ENCODE data around the gene AP2A2. TPM values are rescaled to one million over a fixed set of nuclear protein-coding genes. Genes with fewer than 3 reads are reported as not detected.
A peak's percentile ranks its signal among the peaks of the same experiment; 100 is the strongest.

The AP2A2 gene
- total RNA-seq, 2 experiments from 2014 or later, result 24.9 to 43.0 TPM

GRCh38 chr11:909406-909805, 16.3 kb upstream of the AP2A2 start:
- BruUV-seq (replicated peaks), result no TSS peak
- H3K36me3 ChIP-seq (ENCODE audit: insufficient read depth, low read length), result peaks cover 22% of the 10 kb centered on the region
- no peak overlapping the region for H2AFZ ChIP-seq (ENCODE audit: low read length)
- POLR2A ChIA-PET, result interaction anchor here (1.1 kb wide), 1 partner anchor 20 kb away, joined by 4 read pairs; no protein-coding TSS in a partner anchor
- H3K9me3 ChIP-seq (ENCODE audit: low read length), result no peaks in the 10 kb centered on the region
- H3K9me2 ChIP-seq (ENCODE audit: insufficient read depth, low read length), result no peaks in the 10 kb centered on the region
- peaks cover 35% of the 10 kb centered on the region for H3K4me1 ChIP-seq (ENCODE audit: insufficient read depth, low read length, poor library complexity, severe bottlenecking)
- H3K4me3 ChIP-seq (ENCODE audit: low read depth, low read length, poor library complexity, severe bottlenecking), result peak overlapping the region; percentile 88
- H3K79me2 ChIP-seq (ENCODE audit: insufficient read depth, low read depth, low read length), result peaks cover 19% of the 10 kb centered on the region
- CTCF ChIA-PET (ENCODE audit: unreplicated experiment), result no interaction called here
- no peak overlapping the region for H3K27ac ChIP-seq (ENCODE audit: low read depth, low read length, poor library complexity, severe bottlenecking)
- H3K4me2 ChIP-seq (ENCODE audit: low read length), result peak overlapping the region; percentile 63
- TF ChIP-seq CTCF (conservative IDR thresholded peaks at IDR 0.05; ENCODE audit: low read length) (no peak), EZH2phosphoT487 (IDR thresholded peaks at IDR 0.05; ENCODE audit: borderline replicate concordance, low read depth, low read length) (no peak)
- DNase-seq (ENCODE audit: low spot score), result no peak
- H4K20me1 ChIP-seq (ENCODE audit: insufficient read depth, low read length), result no peaks in the 10 kb centered on the region; the same call in 1 of the 2 replicates
- intact Hi-C loops (cut with micrococcal nuclease; ENCODE audit: unreplicated experiment), result loop anchor here (5.0 kb wide), 1 partner anchor 62 kb away; no protein-coding TSS in a partner anchor

GRCh38 chr11:910044-910588, 15.6 kb upstream of the AP2A2 start:
- H3K4me3 ChIP-seq (ENCODE audit: low read depth, low read length, poor library complexity, severe bottlenecking), result peak overlapping the region; percentile 88
- peak overlapping the region; percentile 23 for H3K27ac ChIP-seq (ENCODE audit: low read depth, low read length, poor library complexity, severe bottlenecking)
- peak; percentile 25 for DNase-seq (ENCODE audit: low spot score)

More at GRCh38 chr11:910044-910588, 15.6 kb upstream of the AP2A2 start:
- intact Hi-C loops (cut with micrococcal nuclease; ENCODE audit: unreplicated experiment), result loop anchor here (5.0 kb wide), 1 partner anchor 403 kb away; the partner anchor contains the start of gene RNH1
- BruUV-seq (replicated peaks), result no TSS peak
- Histone ChIP-seq H3K79me2 (ENCODE audit: insufficient read depth, low read depth, low read length) (peaks cover 19% of the 10 kb centered on the region), H3K4me1 (ENCODE audit: insufficient read depth, low read length, poor library complexity, severe bottlenecking) (peaks cover 35% of the 10 kb centered on the region), H3K4me2 (ENCODE audit: low read length) (peak overlapping the region; percentile 63), H3K9me3 (ENCODE audit: low read length) (no peaks in the 10 kb centered on the region), H4K20me1 (ENCODE audit: insufficient read depth, low read length) (no peaks in the 10 kb centered on the region; the same call in 1 of the 2 replicates), H2AFZ (ENCODE audit: low read length) (peak overlapping the region; percentile 37; the same call in 1 of the 2 replicates), H3K9me2 (ENCODE audit: insufficient read depth, low read length) (no peaks in the 10 kb centered on the region), H3K36me3 (ENCODE audit: insufficient read depth, low read length) (peaks cover 15% of the 10 kb centered on the region)
- ChIA-PET POLR2A (interaction anchor here (0.6 to 1.1 kb wide), 3 partner anchors 17 to 43 kb away, joined by 3 to 7 read pairs (median 4); no protein-coding TSS in a partner anchor), CTCF (ENCODE audit: unreplicated experiment) (no interaction called here)
- TF ChIP-seq CTCF (conservative IDR thresholded peaks at IDR 0.05; ENCODE audit: low read length), result no peak
- TF ChIP-seq EZH2phosphoT487 (IDR thresholded peaks at IDR 0.05; ENCODE audit: borderline replicate concordance, low read depth, low read length), result no peak

All from OCI-LY7 (cell line).